Esophagus squamous epithelium (tissue), 4 donors: ENCODE data around the gene VIPR2.

Experiments
- POLR2A ChIP-seq, 4 donors: fragments of 450-650 bp; IDR thresholded peaks; one replicate each; pipeline ENCODE4 v1.6.1; 2017; ENCODE audit warnings: antibody characterized with exemption in 4 of 4, mild to moderate bottlenecking in 4 of 4, moderate library complexity in 3 of 4
- TF ChIP-seq, protein P1 (sequence below), 6 experiments: fragments of 450-650 bp in 4 of 6; fragments of 200-600 bp in 2 of 6; sonication (generic) in 2 of 6; IDR thresholded peaks; one replicate each; pipeline ENCODE4 v1.5.1; 2016 to 2019; ENCODE audit warnings: antibody characterized with exemption in 6 of 6, mild to moderate bottlenecking in 4 of 6, moderate library complexity in 4 of 6

DNA sequence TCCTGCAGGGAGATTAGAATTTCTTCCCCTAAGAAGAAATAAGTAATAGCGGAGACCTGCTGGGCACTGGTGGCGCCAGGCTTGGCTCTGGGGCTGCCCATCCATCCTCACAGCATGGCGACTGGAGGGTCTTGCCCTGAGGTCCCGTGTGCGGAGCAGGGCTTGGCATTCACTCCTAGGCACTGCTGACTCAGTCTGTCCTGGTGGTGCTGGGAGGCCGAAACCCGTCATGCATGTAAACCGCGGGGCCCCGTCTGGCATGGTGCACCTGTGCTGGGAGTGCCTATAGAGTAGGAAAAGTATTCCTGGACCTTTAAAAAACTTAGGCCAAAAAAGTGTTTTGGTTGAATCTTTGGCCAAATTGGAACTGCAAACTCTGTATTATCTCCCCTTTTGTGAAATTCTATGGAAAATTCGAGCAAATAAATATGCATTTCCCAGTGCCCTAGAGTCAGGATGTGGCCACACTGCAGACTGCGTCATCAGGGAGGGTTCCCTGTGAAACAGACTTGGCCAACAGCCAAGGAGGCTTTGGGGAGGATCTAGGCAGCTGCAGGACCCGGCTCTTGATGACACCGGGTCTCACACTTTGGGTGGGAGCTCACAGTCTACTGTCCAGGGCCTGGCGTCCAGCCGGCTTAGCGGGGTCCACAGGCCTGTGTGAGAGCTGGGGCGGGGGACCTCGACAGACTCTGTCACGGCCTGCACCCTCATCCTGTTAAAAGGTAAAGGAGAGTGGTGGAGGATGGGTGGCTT lies 122.3 kb downstream of the VIPR2 start:
- no peak for TF ChIP-seq POLR2A (IDR thresholded peaks at IDR 0.05)
- TF ChIP-seq, protein P1, sequence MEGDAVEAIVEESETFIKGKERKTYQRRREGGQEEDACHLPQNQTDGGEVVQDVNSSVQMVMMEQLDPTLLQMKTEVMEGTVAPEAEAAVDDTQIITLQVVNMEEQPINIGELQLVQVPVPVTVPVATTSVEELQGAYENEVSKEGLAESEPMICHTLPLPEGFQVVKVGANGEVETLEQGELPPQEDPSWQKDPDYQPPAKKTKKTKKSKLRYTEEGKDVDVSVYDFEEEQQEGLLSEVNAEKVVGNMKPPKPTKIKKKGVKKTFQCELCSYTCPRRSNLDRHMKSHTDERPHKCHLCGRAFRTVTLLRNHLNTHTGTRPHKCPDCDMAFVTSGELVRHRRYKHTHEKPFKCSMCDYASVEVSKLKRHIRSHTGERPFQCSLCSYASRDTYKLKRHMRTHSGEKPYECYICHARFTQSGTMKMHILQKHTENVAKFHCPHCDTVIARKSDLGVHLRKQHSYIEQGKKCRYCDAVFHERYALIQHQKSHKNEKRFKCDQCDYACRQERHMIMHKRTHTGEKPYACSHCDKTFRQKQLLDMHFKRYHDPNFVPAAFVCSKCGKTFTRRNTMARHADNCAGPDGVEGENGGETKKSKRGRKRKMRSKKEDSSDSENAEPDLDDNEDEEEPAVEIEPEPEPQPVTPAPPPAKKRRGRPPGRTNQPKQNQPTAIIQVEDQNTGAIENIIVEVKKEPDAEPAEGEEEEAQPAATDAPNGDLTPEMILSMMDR (IDR thresholded peaks at IDR 0.05): no peak
